Activated CD8-positive, alpha-beta memory T cell treated with anti-CD3 and anti-CD28 coated beads, Interleukin-2, amount 10 ng/mL, durations not matched to agents 7 days and 5 days (primary cell): ENCODE data around the gene PEDS1. TPM values are rescaled to one million over a fixed set of nuclear protein-coding genes. Genes with fewer than 3 reads are reported as not detected.

Source experiments
- ATAC-seq: fragments of 150-1000 bp; cut with Tn5 transposase; one replicate; pipeline ENCODE4 v1.10.0; 2021; ENCODE audit warnings: moderate library complexity
- CTCF ChIA-PET: fragments of 350-600 bp; sonication (Branson Sonifier 250); formaldehyde crosslinking; loops from one replicate; lab custom pipeline; 2021; ENCODE audit warnings: antibody characterized with exemption; lab: Charles Lee
- DNase-seq: peaks from one replicate; pipeline ENCODE4 v3.0.0-alpha.2; 2020
- H3K27ac Mint-ChIP-seq: one replicate; pipeline ENCODE4 v1.8.0; 2021; ENCODE audit warnings: mild to moderate bottlenecking, mixed read lengths
- H3K27me3 Mint-ChIP-seq: one replicate; pipeline ENCODE4 v1.8.0; 2021; ENCODE audit warnings: mixed read lengths
- H3K36me3 Mint-ChIP-seq: one replicate; pipeline ENCODE4 v1.8.0; 2021; ENCODE audit warnings: mild to moderate bottlenecking, mixed read lengths
- H3K4me1 Mint-ChIP-seq: one replicate; pipeline ENCODE4 v1.8.0; 2021; ENCODE audit warnings: mixed read lengths
- H3K4me3 Mint-ChIP-seq: one replicate; pipeline ENCODE4 v1.8.0; 2021; ENCODE audit warnings: mild to moderate bottlenecking, moderate library complexity, mixed read lengths
- H3K9me3 Mint-ChIP-seq: one replicate; pipeline ENCODE4 v1.8.0; 2022; ENCODE audit warnings: low read depth, mixed read lengths
- total RNA-seq, 2 experiments: library from RNA; stranded (reverse); gene quantifications; one replicate each; pipeline ENCODE4 v1.2.3, GENCODE V29; 2021

Gene PEDS1
- total RNA-seq, 2 experiments from 2014 or later = 24.2 to 25.4 TPM

- Mint-ChIP-seq H3K4me1 (peaks cover 17% of the 10 kb centered on the region), H3K9me3 (no peaks in the 10 kb centered on the region), H3K36me3 (peaks cover 14% of the 10 kb centered on the region), H3K27ac (no peak overlapping the region), H3K4me3 (no peak overlapping the region), H3K27me3 (no peaks in the 10 kb centered on the region)
- CTCF ChIA-PET = no interaction called here
- no peak for DNase-seq
- no peak for ATAC-seq
These were observed 40.9 kb upstream of the PEDS1 start for GRCh38 chr20:50194422-50194830.

- H3K27me3 Mint-ChIP-seq = no peaks in the 10 kb centered on the region
- peaks cover 14% of the 10 kb centered on the region for H3K36me3 Mint-ChIP-seq
- H3K27ac Mint-ChIP-seq = no peak overlapping the region
- peak overlapping the region; percentile 83 for H3K4me3 Mint-ChIP-seq
- CTCF ChIA-PET = no interaction called here
- DNase-seq = no peak
- peaks cover 17% of the 10 kb centered on the region for H3K4me1 Mint-ChIP-seq
- ATAC-seq = no peak
- no peaks in the 10 kb centered on the region for H3K9me3 Mint-ChIP-seq
These were observed 40.4 kb upstream of the PEDS1 start for GRCh38 chr20:50193836-50194421.

GRCh38 chr20:50193199-50193835, 39.8 kb upstream of the PEDS1 start:
- CTCF ChIA-PET = no interaction called here
- peaks cover 17% of the 10 kb centered on the region for H3K4me1 Mint-ChIP-seq

GRCh38 chr20:50192364-50193198, 39.1 kb upstream of the PEDS1 start:
- peak; percentile 28 for ATAC-seq
- H3K27ac Mint-ChIP-seq = peak overlapping the region; percentile 97
- peaks cover 14% of the 10 kb centered on the region for H3K36me3 Mint-ChIP-seq
- peak overlapping the region; percentile 83 for H3K4me3 Mint-ChIP-seq
- no peaks in the 10 kb centered on the region for H3K9me3 Mint-ChIP-seq
- DNase-seq = peak; percentile 92
- H3K4me1 Mint-ChIP-seq = peaks cover 17% of the 10 kb centered on the region
- H3K27me3 Mint-ChIP-seq = no peaks in the 10 kb centered on the region
- CTCF ChIA-PET = interaction anchor here (1.6 to 6.1 kb wide), 6 partner anchors 38 to 272 kb away, joined by 4 to 154 read pairs (median 5); no protein-coding TSS in a partner anchor

More at GRCh38 chr20:50193199-50193835, 39.8 kb upstream of the PEDS1 start:
- peak overlapping the region; percentile 97 for H3K27ac Mint-ChIP-seq
- no peaks in the 10 kb centered on the region for H3K27me3 Mint-ChIP-seq
- ATAC-seq (no peak), DNase-seq (peak; percentile 41)
- H3K36me3 Mint-ChIP-seq = peaks cover 14% of the 10 kb centered on the region
- H3K9me3 Mint-ChIP-seq = no peaks in the 10 kb centered on the region
- H3K4me3 Mint-ChIP-seq = peak overlapping the region; percentile 83

GRCh38 chr20:50191544-50192363, 38.2 kb upstream of the PEDS1 start:
- Mint-ChIP-seq H3K36me3 (peaks cover 14% of the 10 kb centered on the region), H3K27ac (peak overlapping the region; percentile 97), H3K4me1 (peaks cover 17% of the 10 kb centered on the region), H3K27me3 (no peaks in the 10 kb centered on the region), H3K9me3 (no peaks in the 10 kb centered on the region), H3K4me3 (peak overlapping the region; percentile 83)
- DNase-seq (peak; percentile 73), ATAC-seq (peak; percentile 38)
- CTCF ChIA-PET = interaction anchor here (0.7 to 6.1 kb wide), 18 partner anchors 12 to 397 kb away, joined by 3 to 154 read pairs (median 4); partner anchors contain the start of gene PTPN1

- Mint-ChIP-seq H3K4me1 (peaks cover 20% of the 10 kb centered on the region), H3K4me3 (peak overlapping the region; percentile 83), H3K27me3 (peaks cover 1% of the 10 kb centered on the region), H3K27ac (peak overlapping the region; percentile 75), H3K9me3 (no peaks in the 10 kb centered on the region), H3K36me3 (peaks cover 14% of the 10 kb centered on the region)
- ATAC-seq = peak; percentile 57
- CTCF ChIA-PET = interaction anchor here (0.7 to 6.1 kb wide), 22 partner anchors 12 to 398 kb away, joined by 3 to 154 read pairs (median 4); partner anchors contain the start of gene PTPN1
- DNase-seq = peak; percentile 79
These were observed 37.6 kb upstream of the PEDS1 start for GRCh38 chr20:50191065-50191543.

- peak; percentile 59 for ATAC-seq
- no peaks in the 10 kb centered on the region for H3K9me3 Mint-ChIP-seq
- CTCF ChIA-PET = interaction anchor here (0.7 to 6.1 kb wide), 24 partner anchors 11 to 399 kb away, joined by 3 to 154 read pairs (median 4); partner anchors contain the start of gene PTPN1
- DNase-seq = peak; percentile 90
- peak within 1 kb of the TSS; percentile 93 for H3K27ac Mint-ChIP-seq
- peaks cover 8% of the 10 kb centered on the region for H3K27me3 Mint-ChIP-seq
- H3K4me1 Mint-ChIP-seq = peaks cover 20% of the 10 kb centered on the region
- H3K36me3 Mint-ChIP-seq = peaks cover 14% of the 10 kb centered on the region
- H3K4me3 Mint-ChIP-seq = peak within 1 kb of the TSS; percentile 83
These were observed 36.9 kb upstream of the PEDS1 start, which contains the start of gene CEBPB for GRCh38 chr20:50190251-50191064. TSS of gene CEBPB (plus strand) at chr20:50190830. CDS start at chr20:50191034, 204 bp downstream.

- Mint-ChIP-seq H3K4me3 (peak overlapping the region; percentile 20), H3K4me1 (peaks cover 19% of the 10 kb centered on the region), H3K36me3 (peaks cover 14% of the 10 kb centered on the region), H3K27ac (peak overlapping the region; percentile 36), H3K9me3 (no peaks in the 10 kb centered on the region), H3K27me3 (peaks cover 13% of the 10 kb centered on the region)
- DNase-seq = peak; percentile 59
- ATAC-seq = no peak
- CTCF ChIA-PET = interaction anchor here (1.2 to 6.1 kb wide), 8 partner anchors 10 to 372 kb away, joined by 3 to 154 read pairs (median 4); no protein-coding TSS in a partner anchor
These were observed 36.2 kb upstream of the PEDS1 start for GRCh38 chr20:50189681-50190250.

- no peak for ATAC-seq
- no peak overlapping the region for H3K27ac Mint-ChIP-seq
- CTCF ChIA-PET = interaction anchor here (0.9 to 6.1 kb wide), 13 partner anchors 11 to 386 kb away, joined by 3 to 154 read pairs (median 4); no protein-coding TSS in a partner anchor
These were observed 35.6 kb upstream of the PEDS1 start for GRCh38 chr20:50188879-50189680.

GRCh38 chr20:50188287-50188688, 34.8 kb upstream of the PEDS1 start:
- ATAC-seq = no peak
- H3K9me3 Mint-ChIP-seq = no peaks in the 10 kb centered on the region
- CTCF ChIA-PET = interaction anchor here (0.7 to 6.1 kb wide), 15 partner anchors 11 to 447 kb away, joined by 3 to 154 read pairs (median 4); no protein-coding TSS in a partner anchor
- peaks cover 6% of the 10 kb centered on the region for H3K36me3 Mint-ChIP-seq
- H3K27ac Mint-ChIP-seq = no peak overlapping the region
- H3K4me1 Mint-ChIP-seq = peaks cover 8% of the 10 kb centered on the region
- no peak for DNase-seq
- no peak overlapping the region for H3K4me3 Mint-ChIP-seq
- H3K27me3 Mint-ChIP-seq = peaks cover 24% of the 10 kb centered on the region

More at GRCh38 chr20:50188879-50189680, 35.6 kb upstream of the PEDS1 start:
- H3K36me3 Mint-ChIP-seq = peaks cover 12% of the 10 kb centered on the region
- no peak for DNase-seq
- H3K4me1 Mint-ChIP-seq = peaks cover 15% of the 10 kb centered on the region
- H3K4me3 Mint-ChIP-seq = no peak overlapping the region
- H3K9me3 Mint-ChIP-seq = no peaks in the 10 kb centered on the region
- peaks cover 19% of the 10 kb centered on the region for H3K27me3 Mint-ChIP-seq
